ENCODE measurements around the gene CXCL13.

- no peak for TF ChIP-seq CTCF (IDR thresholded peaks at IDR 0.05)
- no peak for TF ChIP-seq POLR2AphosphoS5 (IDR thresholded peaks at IDR 0.05)
- TF ChIP-seq POLR2A (IDR thresholded peaks at IDR 0.05), result no peak
- TF ChIP-seq EP300 (IDR thresholded peaks at IDR 0.05), result no peak
These were observed 29.3 kb upstream of the CXCL13 start for GRCh38 chr4:77576351-77576750.
